CD8-positive, alpha-beta memory T cell (primary cell): ENCODE data around the gene FFAR3. TPM values are rescaled to one million over a fixed set of nuclear protein-coding genes. Genes with fewer than 3 reads are reported as not detected.
"Not testable (repeated sequence)": the region's sequence is repeated elsewhere in the genome, so short reads cannot be mapped to it uniquely, and the experiment has no call there.

Source experiments
- CTCF ChIA-PET: fragments of 350-600 bp; sonication (Branson Sonifier 250); formaldehyde crosslinking; loops from one replicate; lab custom pipeline; 2021; ENCODE audit warnings: antibody characterized with exemption; lab: Charles Lee
- POLR2A ChIA-PET: fragments of 350-600 bp; sonication (Branson Sonifier 250); formaldehyde crosslinking; loops from one replicate; lab custom pipeline; 2021; ENCODE audit warnings: antibody characterized with exemption; lab: Charles Lee
- DNase-seq, 5 donors: peaks; one replicate each; pipeline versions ENCODE4 v3.0.0 to v3.0.0-alpha.2; 2020 to 2022; ENCODE audit warnings: mixed read lengths in 1 of 5
- H3K27ac ChIP-seq: one replicate; pipeline ENCODE4 v1.7.0; 2013; ENCODE audit warnings: low read depth, mild to moderate bottlenecking, low read length, moderate library complexity
- H3K27me3 ChIP-seq: 2 replicates; pipeline ENCODE4 v1.7.0; 2013; ENCODE audit warnings: low read length, mild to moderate bottlenecking; ENCODE audit not compliant: insufficient read depth, poor library complexity, severe bottlenecking
- H3K36me3 ChIP-seq: 2 replicates; pipeline ENCODE4 v1.7.0; 2013; ENCODE audit warnings: mild to moderate bottlenecking, low read length, moderate library complexity; ENCODE audit not compliant: insufficient read depth
- H3K4me1 ChIP-seq: 2 replicates; pipeline ENCODE4 v1.7.0; 2013; ENCODE audit warnings: mild to moderate bottlenecking, low read length, moderate library complexity; ENCODE audit not compliant: insufficient read depth
- H3K4me3 ChIP-seq: 2 replicates; pipeline ENCODE4 v1.7.0; 2013; ENCODE audit warnings: mild to moderate bottlenecking, low read length
- H3K9me3 ChIP-seq: 2 replicates; pipeline ENCODE4 v1.7.0; 2013; ENCODE audit warnings: mild to moderate bottlenecking, low read length
- H3K27ac Mint-ChIP-seq, 8 donors: one replicate each; pipeline ENCODE4 v1.8.0; 2020 to 2021; ENCODE audit warnings: mixed read lengths in 8 of 8, mild to moderate bottlenecking in 6 of 8, inconsistent platforms in 3 of 8, moderate library complexity in 3 of 8
- H3K27me3 Mint-ChIP-seq, 2 donors: one replicate each; pipeline ENCODE4 v1.8.0; 2020 to 2021; ENCODE audit warnings: mixed read lengths in 2 of 2, mild to moderate bottlenecking in 1 of 2, moderate library complexity in 1 of 2
- H3K36me3 Mint-ChIP-seq, 3 donors: one replicate each; pipeline ENCODE4 v1.8.0; 2020 to 2021; ENCODE audit warnings: mixed read lengths in 3 of 3, inconsistent platforms in 1 of 3, mild to moderate bottlenecking in 1 of 3
- H3K4me1 Mint-ChIP-seq, 3 donors: one replicate each; pipeline ENCODE4 v1.8.0; 2020 to 2021; ENCODE audit warnings: mixed read lengths in 3 of 3, inconsistent platforms in 1 of 3, mild to moderate bottlenecking in 1 of 3
- H3K4me3 Mint-ChIP-seq, 7 donors: one replicate each; pipeline ENCODE4 v1.8.0; 2020 to 2021; ENCODE audit warnings: mixed read lengths in 7 of 7, mild to moderate bottlenecking in 6 of 7, moderate library complexity in 4 of 7, inconsistent platforms in 2 of 7
- H3K9me3 Mint-ChIP-seq, 5 donors: one replicate each; pipeline ENCODE4 v1.8.0; 2020 to 2022; ENCODE audit warnings: mixed read lengths in 5 of 5, mild to moderate bottlenecking in 3 of 5, moderate library complexity in 2 of 5, inconsistent platforms in 1 of 5
- polyA plus RNA-seq: library from polyadenylated mRNA; unstranded; fragments of 300-500 nt; fragmentation: Illumina TruSeq; gene quantifications from one replicate; pipeline ENCODE4 v1.2.3, GENCODE V29; 2021
- total RNA-seq, 2 experiments: library from RNA; stranded (reverse); gene quantifications; one replicate each; pipeline ENCODE4 v1.2.3, GENCODE V29; 2021

Gene FFAR3
- total and polyA plus RNA-seq, 3 experiments from 2014 or later: not detected

GRCh38 chr19:35355791-35356460 lies 2.3 kb upstream of the FFAR3 start:
- Histone ChIP-seq H3K27ac (no peak overlapping the region), H3K36me3 (no peaks in the 10 kb centered on the region), H3K4me3 (no peak overlapping the region), H3K27me3 (no peaks in the 10 kb centered on the region), H3K9me3 (no peaks in the 10 kb centered on the region), H3K4me1 (peaks cover 6% of the 10 kb centered on the region)
- no peak overlapping the region for H3K27ac Mint-ChIP-seq
- CTCF ChIA-PET: interaction anchor here (1.4 to 4.3 kb wide), 2 partner anchors 131 to 139 kb away, joined by 3 to 35 read pairs; no protein-coding TSS in a partner anchor
- H3K4me1 Mint-ChIP-seq: peaks cover 10 to 14% (median 14%) of the 10 kb centered on the region in 3 donors
- POLR2A ChIA-PET: no interaction called here
- H3K36me3 Mint-ChIP-seq: no peaks in the 10 kb centered on the region
- H3K27me3 Mint-ChIP-seq: peaks cover 9 to 13% of the 10 kb centered on the region in 2 donors
- DNase-seq: no peak
- no peaks in the 10 kb centered on the region for H3K9me3 Mint-ChIP-seq
- no peak overlapping the region for H3K4me3 Mint-ChIP-seq

GRCh38 chr19:35358834-35359233 lies 574 bp downstream of the FFAR3 start:
- H3K36me3 Mint-ChIP-seq, H3K4me1 Mint-ChIP-seq, H3K27ac ChIP-seq, DNase-seq, H3K4me1 ChIP-seq, H3K4me3 Mint-ChIP-seq, H3K9me3 ChIP-seq, H3K27me3 ChIP-seq, H3K9me3 Mint-ChIP-seq, H3K4me3 ChIP-seq, H3K36me3 ChIP-seq, POLR2A ChIA-PET, CTCF ChIA-PET, H3K27ac Mint-ChIP-seq: not testable (repeated sequence)
- H3K27me3 Mint-ChIP-seq: peaks cover 15 to 25% of the 10 kb centered on the region in 2 donors

GRCh38 chr19:35359395-35359794 lies 1.1 kb downstream of the FFAR3 start:
- H3K36me3 ChIP-seq, H3K36me3 Mint-ChIP-seq, H3K27me3 ChIP-seq, DNase-seq, H3K9me3 Mint-ChIP-seq, H3K4me3 ChIP-seq, H3K4me1 Mint-ChIP-seq, H3K4me3 Mint-ChIP-seq, POLR2A ChIA-PET, CTCF ChIA-PET, H3K9me3 ChIP-seq, H3K4me1 ChIP-seq, H3K27ac Mint-ChIP-seq, H3K27ac ChIP-seq: not testable (repeated sequence)
- peaks cover 15 to 26% of the 10 kb centered on the region in 2 donors for H3K27me3 Mint-ChIP-seq

GRCh38 chr19:35360081-35360480 lies 1.8 kb downstream of the FFAR3 start:
- CTCF ChIA-PET, H3K9me3 Mint-ChIP-seq, H3K27ac ChIP-seq, H3K36me3 ChIP-seq, H3K36me3 Mint-ChIP-seq, H3K4me3 Mint-ChIP-seq, DNase-seq, H3K9me3 ChIP-seq, POLR2A ChIA-PET, H3K4me1 Mint-ChIP-seq, H3K4me3 ChIP-seq, H3K4me1 ChIP-seq, H3K27me3 ChIP-seq, H3K27ac Mint-ChIP-seq: not testable (repeated sequence)
- peaks cover 15 to 33% of the 10 kb centered on the region in 2 donors for H3K27me3 Mint-ChIP-seq

GRCh38 chr19:35360880-35361420 lies 2.7 kb downstream of the FFAR3 start:
- Histone ChIP-seq H3K27ac (no peak overlapping the region), H3K4me3 (no peak overlapping the region), H3K36me3 (no peaks in the 10 kb centered on the region), H3K4me1 (no peaks in the 10 kb centered on the region), H3K9me3 (no peaks in the 10 kb centered on the region), H3K27me3 (no peaks in the 10 kb centered on the region)
- Mint-ChIP-seq H3K9me3 (no peaks in the 10 kb centered on the region), H3K27me3 (peaks cover 18 to 40% of the 10 kb centered on the region in 2 donors), H3K36me3 (no peaks in the 10 kb centered on the region), H3K4me3 (no peak overlapping the region), H3K4me1 (peaks cover 5 to 9% (median 5%) of the 10 kb centered on the region in 3 donors), H3K27ac (no peak overlapping the region)
- ChIA-PET CTCF (interaction anchor here (1.2 kb wide), 1 partner anchor 8 kb away, joined by 4 read pairs; no protein-coding TSS in a partner anchor), POLR2A (no interaction called here)
- DNase-seq: no peak

- no peak overlapping the region for H3K27ac Mint-ChIP-seq
- no peaks in the 10 kb centered on the region for H3K36me3 ChIP-seq
- no peaks in the 10 kb centered on the region for H3K27me3 ChIP-seq
- no peaks in the 10 kb centered on the region for H3K9me3 ChIP-seq
- H3K27me3 Mint-ChIP-seq: peaks cover 16 to 42% of the 10 kb centered on the region in 2 donors
- no peaks in the 10 kb centered on the region for H3K36me3 Mint-ChIP-seq
- no peak overlapping the region for H3K27ac ChIP-seq
- DNase-seq: no peak
- ChIA-PET POLR2A (no interaction called here), CTCF (no interaction called here)
- no peak overlapping the region for H3K4me3 ChIP-seq
- H3K4me1 Mint-ChIP-seq: peaks cover 5 to 9% (median 5%) of the 10 kb centered on the region in 3 donors
- no peaks in the 10 kb centered on the region for H3K9me3 Mint-ChIP-seq
- H3K4me1 ChIP-seq: no peaks in the 10 kb centered on the region
- H3K4me3 Mint-ChIP-seq: no peak overlapping the region
Measured at GRCh38 chr19:35362261-35363000, 4.2 kb downstream of the FFAR3 start.

GRCh38 chr19:35363001-35363590 lies 4.8 kb downstream of the FFAR3 start:
- H3K27ac Mint-ChIP-seq: no peak overlapping the region
- no peaks in the 10 kb centered on the region for H3K9me3 Mint-ChIP-seq
- H3K9me3 ChIP-seq: no peaks in the 10 kb centered on the region
- H3K4me1 ChIP-seq: no peaks in the 10 kb centered on the region
- H3K36me3 ChIP-seq: no peaks in the 10 kb centered on the region
- POLR2A ChIA-PET: no interaction called here
- H3K4me3 ChIP-seq: no peak overlapping the region
- H3K4me3 Mint-ChIP-seq: no peak overlapping the region
- H3K36me3 Mint-ChIP-seq: no peaks in the 10 kb centered on the region
- no peak overlapping the region for H3K27ac ChIP-seq
- H3K27me3 Mint-ChIP-seq: peaks cover 15 to 38% of the 10 kb centered on the region in 2 donors
- no peaks in the 10 kb centered on the region for H3K27me3 ChIP-seq
- DNase-seq: no peak
- H3K4me1 Mint-ChIP-seq: peaks cover 2 to 3% (median 3%) of the 10 kb centered on the region in 3 donors
- CTCF ChIA-PET: interaction anchor here (0.6 to 0.7 kb wide), 2 partner anchors 15 to 315 kb away, joined by 3 read pairs; no protein-coding TSS in a partner anchor
